Measurements from ENCODE around the gene CCL13.

Gene CCL13

DNA sequence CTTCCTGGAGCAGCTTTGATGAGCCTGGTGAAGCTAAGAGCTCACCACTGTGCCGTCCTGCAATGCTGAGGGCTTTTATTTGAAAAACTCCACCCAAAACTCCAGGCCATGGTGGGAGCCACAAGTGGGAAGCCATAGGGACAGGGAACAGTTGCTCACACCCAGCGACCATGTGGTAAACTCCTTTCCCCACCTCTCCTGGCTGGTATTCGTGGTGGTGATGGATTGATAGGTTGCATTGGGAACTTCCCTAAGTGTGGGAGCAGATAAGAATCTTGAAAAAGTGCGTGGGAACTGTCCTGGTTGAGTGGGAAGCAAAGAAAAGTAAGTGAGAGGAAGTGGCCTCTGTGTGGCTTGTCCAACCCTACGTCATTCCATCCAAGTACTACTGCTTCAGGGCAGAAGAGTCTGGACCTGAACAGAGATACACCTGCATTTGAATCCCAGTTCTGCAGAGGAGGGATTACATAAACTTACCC is 6.9 kb downstream of the CCL13 start, which contains the start of gene CCL1:
Gene CCL1 (minus strand): TSS at position 51 of the 479 bp plus-strand sequence. CDS start 72 bp downstream, outside the sequence.
- no peak for DNase-seq (ENCODE audit: low read depth)

DNA sequence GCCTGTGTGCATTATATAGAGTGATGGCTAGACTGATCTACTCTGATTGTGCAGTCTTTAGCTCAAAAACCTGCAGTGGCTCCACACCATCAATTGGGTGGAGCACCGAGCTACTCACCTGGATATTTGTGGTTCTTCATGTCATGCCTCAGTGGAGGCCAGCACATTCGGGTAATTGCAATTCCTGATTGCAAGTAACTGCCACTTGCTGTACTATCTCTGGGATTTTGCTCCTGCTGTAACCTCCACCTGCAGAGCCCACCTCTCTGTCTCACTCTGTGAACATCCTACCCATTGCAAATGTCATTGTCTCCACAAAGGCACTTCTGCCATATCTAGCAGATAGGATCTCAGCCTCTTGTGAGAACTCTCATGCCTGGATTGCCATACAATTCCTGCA is 8.5 kb downstream of the CCL13 start:
- no peak for DNase-seq (ENCODE audit: low read depth)

DNA sequence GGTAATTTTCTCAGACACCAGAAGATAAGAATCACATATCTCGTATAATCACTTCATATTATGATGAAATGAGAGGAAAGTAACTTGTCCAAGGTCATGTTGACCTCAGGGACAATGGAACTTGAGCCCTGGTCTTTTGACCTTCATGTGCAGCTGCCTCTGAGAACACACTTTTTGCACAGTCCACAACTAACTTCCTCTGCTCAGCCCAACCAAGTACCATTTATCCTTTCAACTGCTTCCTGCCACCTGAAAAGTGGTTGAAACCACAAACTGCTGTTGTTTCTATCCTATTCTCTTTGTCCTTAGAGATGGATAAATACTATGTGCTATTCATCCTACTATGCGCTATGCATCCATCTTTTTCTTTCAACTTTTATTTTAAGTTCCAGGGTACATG is 9.1 kb downstream of the CCL13 start:
- peak; percentile 31 for DNase-seq (ENCODE audit: low read depth)

DNA sequence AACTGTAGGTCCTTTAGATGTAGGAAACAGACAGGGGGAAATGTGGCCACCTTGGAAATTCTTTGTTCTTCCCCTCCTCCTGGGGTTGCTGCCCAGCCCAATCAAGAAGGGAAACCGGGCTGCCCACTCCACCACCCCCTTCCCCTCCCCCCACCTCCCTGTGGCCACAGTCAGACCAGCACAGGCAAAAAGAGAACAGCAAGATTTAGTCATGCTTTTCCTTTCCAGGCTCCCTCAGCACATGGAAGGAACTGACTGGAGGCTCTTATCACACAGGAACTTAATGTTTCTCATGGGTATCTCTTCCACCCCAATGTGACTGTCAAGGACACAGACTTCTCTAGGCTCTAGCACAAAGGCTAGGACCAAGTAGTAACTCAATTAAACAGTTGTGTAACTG is 9.7 kb downstream of the CCL13 start:
- peak; percentile 65 for DNase-seq (ENCODE audit: low read depth)

DNA sequence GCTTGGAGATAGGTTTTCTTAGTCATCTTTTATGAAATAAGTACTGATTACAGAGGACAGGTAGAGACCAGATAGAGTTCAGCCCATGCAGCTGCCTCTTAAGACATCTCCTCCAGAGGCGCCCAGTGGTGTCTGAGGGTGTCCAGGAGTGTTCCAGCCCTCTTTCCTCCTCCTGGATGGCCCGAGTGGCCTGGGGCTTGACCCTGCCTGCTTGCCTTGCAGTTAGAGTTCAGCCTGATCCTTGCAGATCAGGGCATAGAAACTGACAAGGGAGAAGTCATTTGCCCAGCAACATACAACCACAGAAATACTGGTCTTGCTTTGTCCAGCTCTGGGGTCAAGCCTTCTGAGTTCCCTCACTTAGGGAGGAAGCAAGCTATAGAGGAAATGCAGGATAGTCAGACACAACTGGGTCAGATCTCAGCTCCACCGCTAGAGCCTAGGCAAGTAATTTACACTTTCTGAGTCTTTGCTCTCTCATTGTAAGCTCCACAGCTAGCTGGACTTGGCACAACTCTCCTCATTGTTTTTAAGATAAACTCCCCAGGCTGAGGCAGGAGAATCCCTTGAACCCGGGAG is 10.3 kb downstream of the CCL13 start:
- no peak for DNase-seq (ENCODE audit: low read depth)

DNA sequence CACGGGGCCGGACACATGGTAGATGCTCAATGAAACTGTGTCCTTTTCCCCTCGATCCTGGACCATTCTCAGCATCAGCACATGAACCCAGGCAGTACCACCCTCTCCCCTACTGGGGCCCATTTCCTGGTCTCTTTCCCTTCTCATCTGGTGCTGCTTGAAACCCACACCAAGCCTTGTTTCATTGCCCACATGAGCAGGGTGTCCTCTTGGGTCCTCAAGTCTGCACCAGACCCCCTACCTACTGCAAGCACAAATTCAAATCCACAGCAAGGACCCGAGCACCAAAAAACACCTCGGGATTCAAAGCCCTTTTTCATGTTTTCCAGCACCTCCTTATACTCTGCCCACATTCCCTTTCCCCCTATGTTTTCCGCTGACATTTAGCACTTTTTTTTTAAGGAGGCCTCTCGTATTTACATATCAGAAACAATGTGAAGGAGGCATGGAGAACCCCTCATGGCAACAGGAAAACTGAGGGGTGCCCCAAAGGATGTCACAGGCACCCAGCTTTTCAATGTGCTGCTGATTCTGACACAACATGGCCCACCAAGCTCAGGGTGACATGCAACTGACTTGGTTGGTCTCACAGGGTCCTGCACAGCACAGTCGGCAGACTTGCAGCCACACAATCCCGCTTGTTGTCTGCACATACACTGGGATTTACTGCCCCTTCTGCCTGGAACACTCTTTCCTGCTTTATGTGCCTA is 11.4 kb downstream of the CCL13 start:
- DNase-seq (ENCODE audit: low read depth), result no peak

DNA sequence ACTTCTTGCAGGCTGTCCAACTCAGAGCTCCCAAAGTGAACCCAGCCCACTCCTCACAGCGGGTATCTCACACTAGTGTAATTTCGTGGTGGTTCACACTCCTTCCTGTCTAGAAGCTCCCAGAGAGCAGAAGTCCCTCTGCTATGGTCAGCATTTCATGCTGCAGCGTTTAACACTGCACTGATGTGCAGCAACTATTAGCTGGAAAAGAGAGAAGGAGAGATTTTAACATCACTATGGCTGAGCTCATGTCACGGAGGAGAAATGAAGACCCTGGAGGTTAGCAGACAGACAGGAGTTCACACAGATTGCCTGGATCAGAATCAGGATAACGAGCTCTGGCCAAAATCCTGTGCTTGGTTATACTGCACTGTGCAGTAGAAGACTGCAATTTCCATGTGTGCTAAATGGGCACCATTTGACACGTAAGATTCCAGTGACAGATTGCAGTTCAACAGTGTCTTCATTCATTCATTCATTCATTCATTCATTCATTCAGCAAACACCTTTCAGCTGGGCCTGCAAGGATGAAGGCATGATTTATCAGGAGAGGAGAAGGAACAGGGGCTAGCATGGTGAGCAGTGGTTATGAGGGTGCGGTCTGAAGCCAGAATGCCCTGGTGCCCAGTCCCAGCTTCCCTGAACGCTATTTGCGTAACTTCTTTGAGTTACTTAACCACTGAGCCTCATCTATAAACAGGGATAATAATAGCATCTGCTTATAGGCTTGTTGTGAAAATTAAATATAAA is 12.1 kb downstream of the CCL13 start:
- DNase-seq (ENCODE audit: low read depth), result no peak

DNA sequence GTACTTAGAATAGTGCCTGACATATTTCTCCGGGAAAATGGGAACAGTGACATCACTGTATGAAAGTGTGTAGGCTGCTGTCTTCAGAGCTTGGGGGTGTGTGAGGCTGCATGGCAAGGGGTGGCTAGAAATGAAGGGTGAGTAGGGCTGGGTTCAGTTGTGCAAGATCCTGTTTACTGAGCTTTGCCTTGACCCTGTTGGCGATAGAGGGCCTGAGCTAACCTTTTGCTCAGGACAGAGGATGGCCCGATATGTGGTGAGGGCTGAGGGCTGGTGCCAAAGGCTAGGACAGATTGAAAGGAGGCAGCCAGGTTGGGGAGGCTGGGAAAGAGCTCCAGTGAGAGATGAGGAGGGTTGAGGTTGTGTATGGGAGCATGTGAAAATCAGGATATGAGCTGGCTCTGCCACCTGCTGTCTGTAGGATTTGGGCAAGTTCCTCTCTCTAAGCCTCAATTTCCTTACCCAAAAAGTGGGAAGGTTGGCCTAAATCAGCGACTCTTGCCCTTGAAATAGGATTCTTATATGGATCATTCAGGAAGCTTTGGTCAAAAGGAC is 12.7 kb downstream of the CCL13 start:
- DNase-seq (ENCODE audit: low read depth), result no peak

DNA sequence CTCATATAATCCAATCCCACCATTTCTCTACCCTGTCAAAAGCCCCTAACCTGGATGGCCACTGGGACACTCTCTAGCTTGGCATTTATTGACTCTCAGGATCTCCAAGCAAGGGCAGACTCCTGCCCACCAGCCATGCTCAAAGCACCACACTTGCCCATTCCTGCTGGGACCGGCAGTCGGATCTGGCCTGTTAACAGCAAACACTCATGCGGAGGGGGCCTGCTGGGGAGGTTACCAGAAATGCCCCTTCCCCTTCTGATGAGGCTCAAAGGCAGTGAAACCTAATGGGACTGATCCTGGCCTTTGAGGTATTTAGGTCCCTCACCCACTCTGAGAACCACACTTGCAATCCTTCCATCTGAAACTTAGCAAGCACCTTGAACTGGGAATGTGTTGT is 13.3 kb downstream of the CCL13 start:
- no peak for DNase-seq (ENCODE audit: low read depth)

DNA sequence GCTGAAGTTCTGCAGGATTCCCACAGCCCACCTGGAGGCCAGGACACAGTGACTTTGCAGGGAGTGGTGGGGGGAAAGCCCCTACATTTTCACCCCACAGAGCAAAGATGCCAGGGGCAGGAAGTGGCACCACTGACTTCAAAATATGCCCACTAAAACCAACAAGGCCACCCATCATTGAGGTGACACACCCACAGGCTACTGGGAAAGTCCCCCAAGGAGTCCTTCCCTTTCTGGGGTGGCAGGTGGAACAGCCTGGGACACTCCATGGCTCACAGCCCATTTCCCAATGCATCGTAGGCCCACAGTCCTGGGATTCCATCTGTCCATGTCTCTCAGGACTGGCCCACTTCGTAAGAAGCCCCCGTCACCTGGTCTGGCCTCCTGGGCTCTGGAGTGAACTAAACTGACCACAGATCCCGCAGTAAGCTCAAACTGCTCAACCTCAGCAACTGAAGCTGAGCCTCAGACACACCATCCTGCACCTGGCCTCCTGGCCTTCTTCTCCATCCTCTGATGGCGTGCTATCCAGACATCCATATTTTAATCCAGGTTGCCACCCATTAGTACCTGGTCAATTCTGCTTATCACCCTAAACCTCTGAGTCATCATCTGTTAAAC is 14.2 kb downstream of the CCL13 start:
- no peak for DNase-seq (ENCODE audit: low read depth)

DNA sequence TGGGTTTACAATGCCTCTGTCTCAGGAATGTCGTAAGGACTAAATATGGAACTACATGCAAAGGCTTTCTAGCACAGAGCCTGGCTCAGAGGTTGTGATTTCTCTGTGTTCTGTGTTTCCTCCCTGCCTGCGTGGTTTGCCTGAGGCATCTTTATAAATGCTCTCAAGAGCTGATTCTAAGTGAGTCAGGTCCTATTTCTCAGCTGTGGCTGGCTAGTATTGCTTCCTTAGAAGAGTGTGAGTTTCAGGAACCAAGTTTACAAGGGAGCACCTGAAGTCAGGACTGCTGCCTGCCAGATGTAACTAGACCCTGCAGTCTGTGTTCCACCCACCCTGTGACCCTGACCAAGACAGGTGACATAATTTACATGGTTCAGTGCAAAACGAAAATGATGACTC is 14.7 kb downstream of the CCL13 start:
- DNase-seq (ENCODE audit: low read depth), result no peak

DNA sequence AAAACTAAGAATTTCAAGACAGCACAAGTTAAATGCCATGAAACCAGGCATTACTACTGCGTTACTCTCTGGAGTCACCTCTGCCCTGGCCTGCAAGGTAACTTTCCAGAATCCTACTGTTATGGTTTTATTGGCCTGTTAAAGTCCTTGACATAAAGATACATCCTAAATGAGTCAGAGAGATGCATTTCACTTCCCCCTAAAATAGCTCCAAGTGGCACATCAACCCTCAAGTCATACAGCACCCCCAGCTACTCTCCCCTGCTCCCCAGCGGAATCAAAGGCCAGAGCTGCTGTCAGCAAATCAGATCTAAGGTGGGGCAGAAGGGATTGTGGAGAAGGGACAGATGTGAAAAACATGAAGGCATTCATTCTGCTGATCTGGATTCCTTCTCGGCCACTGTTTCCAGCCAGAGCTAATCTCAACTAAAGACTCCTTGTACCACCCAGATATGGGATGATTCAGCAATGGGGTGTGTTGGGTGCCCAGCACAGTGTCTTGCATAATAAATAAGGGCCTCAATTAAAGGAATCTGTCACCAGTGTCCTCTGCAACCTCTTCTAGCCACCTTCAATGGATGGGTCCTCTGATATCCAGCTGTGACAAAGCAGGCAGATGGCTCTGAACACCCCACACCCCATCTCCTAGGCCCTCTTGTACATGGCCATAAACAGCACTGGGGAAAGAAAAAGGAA is 15.3 kb downstream of the CCL13 start:
- DNase-seq (ENCODE audit: low read depth), result no peak

DNA sequence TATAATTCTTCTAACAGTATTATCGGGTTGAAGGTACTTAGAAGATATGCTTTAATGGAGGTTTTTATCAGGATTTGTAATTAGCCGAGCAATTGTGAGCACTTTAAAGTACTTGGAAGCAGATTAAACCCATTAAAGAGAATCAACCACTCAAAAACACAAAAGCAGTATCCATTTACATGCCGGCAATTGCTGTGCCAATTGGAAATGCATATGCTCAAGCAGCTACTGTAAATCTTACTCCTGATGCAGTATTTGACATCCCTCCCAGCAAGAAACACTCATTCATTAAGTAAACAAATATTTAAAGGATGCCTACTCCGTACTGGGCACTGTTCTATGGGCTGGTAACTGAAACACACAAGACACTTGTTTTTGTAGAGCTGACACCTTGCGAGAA is 18.2 kb downstream of the CCL13 start:
- no peak for DNase-seq (ENCODE audit: low read depth)

DNA sequence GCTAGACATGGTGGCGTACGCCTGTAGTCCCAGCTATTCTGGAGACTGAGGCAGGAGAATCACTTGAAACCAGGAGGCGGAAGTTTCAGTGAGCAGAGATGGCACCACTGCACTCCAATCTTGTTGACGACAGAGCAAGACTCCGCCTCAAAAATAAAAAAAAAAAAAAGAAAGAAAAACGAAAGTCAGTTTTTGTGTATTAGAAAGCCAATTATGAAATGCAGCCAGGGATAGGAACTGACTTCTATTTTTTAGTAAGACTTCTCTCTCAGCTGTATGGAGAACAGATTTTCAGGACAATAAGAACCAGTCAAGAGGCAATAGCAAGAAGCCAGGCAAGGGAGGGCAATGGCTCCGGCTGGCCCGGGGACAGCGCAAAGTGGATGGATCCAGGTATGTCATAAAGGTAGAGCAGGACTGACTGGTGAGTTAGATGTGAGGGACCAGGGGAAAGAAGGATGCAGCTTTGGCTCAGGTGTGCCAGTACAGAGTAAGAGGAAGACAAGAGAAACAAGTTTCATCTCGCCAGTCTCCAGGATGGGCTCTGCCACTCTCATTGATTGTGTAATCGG is 19.2 kb downstream of the CCL13 start:
- DNase-seq (ENCODE audit: low read depth), result no peak

DNA sequence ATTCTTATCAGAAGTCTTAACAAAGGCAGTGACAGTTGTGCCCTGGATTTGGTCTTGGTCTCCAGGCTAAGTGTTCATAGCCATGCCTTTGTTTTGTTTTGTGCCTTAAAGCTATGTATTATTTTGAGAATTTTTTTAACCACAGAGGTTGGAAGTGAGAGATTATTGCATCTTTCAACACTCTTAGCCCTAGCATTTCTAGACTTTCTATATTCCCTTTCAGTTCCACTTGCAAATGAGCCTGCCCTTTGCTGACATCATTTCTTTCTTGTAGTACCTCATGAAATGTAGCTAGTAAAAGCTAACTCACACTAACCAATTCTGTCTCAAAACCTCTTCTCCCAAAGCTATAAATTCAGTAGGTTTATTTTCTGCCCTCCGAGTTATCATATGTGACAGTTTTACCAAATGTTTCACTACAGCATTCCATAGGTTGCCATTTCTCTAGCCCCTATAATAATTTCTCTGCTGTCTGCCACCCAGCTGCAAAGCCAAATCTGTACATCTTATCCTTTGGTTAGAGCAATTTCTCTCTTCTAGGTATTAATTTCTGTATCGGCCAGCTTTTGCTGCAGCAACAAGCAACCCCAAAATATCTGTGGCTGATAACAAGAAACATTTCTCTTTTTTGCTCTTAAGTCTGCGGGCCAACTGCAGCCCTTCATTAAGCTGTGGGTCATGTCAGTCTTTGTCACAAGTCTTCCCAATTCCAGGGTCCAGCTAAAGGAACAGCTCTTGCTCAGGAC is 21.0 kb downstream of the CCL13 start:
- DNase-seq (ENCODE audit: low read depth), result no peak

DNA sequence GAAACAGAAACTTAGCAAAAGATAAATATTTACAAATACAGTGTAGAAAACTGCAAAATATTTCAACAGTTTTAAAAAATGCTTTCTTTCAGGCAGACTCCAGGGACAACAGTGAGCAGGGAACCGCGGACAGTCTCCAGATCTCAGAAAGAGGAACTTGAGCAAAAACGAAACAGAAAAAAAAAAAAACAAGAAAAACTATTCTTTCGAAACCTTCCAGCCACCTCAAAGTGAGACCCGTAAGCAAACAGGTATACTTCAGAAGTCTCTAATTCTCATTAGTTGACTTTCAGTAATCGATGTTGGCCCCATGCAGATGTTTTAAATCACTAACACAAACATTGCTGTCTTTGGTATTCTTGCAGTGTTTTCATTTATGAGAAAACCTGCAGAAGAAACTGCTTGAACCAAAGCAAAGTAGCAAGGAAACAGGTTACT is 22.4 kb downstream of the CCL13 start:
- DNase-seq (ENCODE audit: low read depth), result no peak

DNA sequence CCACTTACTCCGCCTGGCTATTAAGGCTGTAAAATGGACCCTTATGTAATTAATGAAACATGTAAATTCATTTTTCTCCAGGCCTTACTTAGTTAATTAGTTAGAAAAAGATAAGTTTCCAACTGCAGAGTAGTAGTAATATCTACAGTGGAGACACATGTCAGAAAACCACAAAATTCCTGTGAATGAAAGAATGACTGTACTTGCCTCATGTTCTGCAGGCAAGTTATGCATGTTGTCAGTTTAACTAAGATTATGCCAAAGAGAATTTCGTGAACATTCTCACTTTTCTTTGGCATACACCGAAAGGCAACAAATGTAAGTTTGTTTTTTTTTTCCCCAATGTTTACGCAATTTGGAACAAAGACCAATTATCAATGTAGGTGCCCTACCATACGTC is 23.6 kb downstream of the CCL13 start:
- DNase-seq (ENCODE audit: low read depth), result no peak

DNA sequence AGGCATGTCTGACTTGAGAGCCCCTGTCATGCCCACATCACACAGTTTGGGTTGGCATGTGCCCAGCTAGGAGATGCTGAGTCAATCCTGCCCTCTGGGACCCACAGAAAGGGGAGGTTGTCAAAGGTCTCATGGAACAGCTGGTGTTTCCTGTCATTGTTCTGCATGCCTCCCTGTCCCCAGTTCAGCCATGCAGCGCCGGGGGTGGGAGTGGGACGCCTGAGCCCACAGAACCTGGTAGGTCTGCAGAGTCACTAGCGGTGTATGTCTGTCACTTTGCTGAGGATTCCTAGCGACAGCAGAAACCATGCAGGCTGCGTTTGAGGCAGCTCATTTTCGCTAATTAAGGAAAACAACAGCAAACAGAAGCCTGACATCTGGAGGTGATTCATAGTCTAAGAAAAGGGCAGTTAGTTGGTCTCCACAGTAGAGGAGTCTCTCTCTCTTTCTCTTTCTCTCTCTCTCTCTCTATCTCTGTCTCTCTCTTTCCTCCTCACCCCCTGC is 26.4 kb downstream of the CCL13 start:
- no peak for DNase-seq (ENCODE audit: low read depth)

DNA sequence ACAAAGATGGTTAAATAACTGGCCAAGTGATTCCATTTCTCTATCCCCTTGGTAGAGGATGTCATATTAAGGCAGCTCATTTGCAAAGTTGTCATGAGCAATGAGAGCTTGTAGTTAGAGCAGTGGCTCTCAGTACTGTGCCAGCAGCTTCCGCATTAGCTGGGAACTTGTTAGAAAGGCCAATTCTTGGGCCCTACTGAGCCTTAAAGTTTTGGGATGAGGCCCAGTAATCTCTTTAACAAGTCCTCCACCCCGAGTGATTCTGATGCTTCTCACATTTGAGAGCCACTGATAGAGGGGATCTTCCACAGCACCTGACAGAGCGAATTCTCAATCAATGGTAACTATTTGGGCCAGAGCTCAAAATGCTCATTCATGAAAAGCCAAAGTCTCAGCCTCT is 26.9 kb downstream of the CCL13 start:
- no peak for DNase-seq (ENCODE audit: low read depth)

DNA sequence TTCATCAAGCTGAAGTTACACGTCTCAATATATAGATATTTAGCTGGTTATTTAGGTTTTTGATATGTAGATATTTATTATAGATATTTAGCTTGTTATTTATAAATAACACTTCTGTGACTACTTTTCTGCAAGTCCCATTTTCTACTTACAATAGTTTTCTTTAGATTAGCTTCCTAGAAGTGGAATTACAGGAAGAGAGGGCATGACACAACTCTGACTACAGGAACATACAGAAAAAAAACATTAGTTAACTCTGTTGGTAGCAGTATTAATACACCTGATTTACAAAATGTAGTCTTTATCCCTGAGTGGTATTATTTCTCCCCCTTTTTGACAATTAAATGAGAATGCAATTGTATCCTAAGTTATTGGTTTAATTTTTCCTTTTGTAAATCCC is 28.0 kb downstream of the CCL13 start:
- no peak for DNase-seq (ENCODE audit: low read depth)

All from CMK (cell line).